NCI-H1694 (cell line): ENCODE data around the gene ALDH9A1.
"Not testable (repeated sequence)": the region's sequence is repeated elsewhere in the genome, so short reads cannot be mapped to it uniquely, and the experiment has no call there.

Experiments used
- DNase-seq: peaks from one replicate; lab custom pipeline; 2025; lab: John Stamatoyannopoulos, UW

Gene ALDH9A1

DNA sequence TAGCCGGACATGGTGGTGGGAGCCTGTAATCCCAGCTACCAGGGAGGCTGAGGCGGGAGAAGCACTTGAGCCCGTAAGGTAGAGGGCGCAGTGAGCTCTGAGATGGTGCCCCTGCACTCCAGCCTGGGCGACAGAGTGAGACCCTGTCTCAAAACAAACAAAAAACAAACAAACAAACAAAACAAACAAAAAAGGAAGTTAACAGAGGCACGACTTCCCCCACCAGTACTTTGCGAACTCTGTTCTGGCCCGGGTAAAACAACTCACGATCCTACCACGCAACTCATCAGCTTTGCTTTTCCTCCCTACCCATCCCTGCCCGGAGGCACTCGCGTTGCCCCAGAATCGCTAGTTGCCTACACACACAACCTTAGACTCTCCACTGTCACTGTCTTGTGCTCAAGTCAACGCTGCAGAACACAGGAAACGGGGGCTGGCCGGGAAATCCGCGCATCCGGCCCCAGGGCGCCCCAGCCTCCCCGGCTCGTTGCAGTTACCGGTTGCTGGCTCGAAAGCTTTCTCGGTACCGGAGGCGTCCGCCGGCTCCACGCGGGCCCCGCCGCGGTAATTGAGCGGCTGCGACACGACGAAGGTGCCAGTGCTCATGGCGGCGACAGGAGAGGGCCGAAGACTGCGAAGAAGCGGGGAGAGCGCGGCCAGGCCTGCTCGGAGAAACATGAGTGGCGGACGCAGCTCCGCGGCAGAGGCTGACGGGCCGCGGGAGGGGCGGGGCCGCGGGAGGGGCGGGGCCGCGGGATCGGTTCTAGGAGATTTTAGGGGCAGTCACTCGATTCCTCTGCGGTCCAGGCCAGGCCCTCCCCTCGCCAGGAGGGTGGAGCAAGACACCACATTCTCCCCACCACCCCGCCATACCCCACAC, at the start of gene ALDH9A1:
Gene ALDH9A1 (minus strand): TSS at position 682 of the 880 bp plus-strand sequence. CDS start 4 bp downstream, at position 678.
- peak; percentile 81 for DNase-seq

DNA sequence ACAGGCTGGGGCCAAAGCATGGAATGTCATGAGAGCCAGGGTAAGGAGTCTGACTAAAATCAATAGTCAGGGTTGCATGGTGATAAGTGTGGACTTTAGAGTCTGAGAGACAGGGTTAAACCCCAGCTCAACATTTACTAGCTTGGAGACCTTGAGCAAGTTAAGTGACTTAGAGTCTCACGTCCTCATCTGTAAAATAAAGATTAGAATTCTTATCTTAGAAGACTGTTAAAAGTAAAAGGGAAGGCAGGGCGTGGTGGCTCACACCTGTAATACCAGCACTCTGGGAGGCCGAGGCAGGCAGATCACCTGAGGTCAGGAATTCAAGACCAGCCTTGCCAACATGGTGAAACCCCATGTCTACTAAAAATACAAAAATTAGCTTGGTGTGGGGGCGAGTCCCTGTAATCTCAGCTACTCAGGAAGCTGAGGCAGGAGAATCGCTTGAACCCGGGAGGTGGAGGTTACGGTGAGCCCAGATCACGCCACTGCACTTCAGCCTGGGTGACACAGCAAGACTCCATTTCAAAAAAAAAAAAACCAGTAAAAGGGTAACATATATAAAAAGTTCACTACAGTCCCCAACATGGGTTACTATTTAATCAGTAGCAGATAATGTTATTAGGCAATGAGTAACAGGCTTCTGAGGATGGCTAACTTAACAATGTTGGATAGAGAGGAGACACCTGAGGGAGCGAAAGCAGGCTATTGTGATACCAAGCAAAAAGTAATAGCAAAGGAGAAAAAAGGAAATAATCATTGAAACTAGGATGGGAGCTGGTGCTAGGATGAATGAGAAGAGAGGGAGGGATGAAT, 49.5 kb upstream of the ALDH9A1 start:
- DNase-seq, result no peak

DNA sequence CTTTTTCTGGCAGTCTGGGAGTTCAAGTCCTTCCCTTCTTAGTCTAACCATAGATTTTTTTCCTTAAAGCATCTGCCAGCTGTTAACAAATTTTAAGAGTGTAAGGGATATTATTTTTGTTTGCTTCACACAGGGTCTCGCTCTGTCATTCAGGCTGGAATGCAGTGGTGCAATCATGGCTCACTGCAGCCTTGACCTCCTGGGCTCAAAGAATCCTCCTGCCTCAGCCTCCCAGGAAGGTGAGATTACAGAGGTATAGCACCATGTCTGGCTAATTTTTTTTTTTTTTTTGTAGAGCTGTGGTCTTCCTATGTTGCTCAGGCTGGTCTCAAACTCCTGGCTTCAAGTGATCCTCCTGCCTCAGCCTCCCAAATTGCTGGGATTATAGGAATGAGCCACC, 46.6 kb upstream of the ALDH9A1 start:
- not testable (repeated sequence) for DNase-seq

DNA sequence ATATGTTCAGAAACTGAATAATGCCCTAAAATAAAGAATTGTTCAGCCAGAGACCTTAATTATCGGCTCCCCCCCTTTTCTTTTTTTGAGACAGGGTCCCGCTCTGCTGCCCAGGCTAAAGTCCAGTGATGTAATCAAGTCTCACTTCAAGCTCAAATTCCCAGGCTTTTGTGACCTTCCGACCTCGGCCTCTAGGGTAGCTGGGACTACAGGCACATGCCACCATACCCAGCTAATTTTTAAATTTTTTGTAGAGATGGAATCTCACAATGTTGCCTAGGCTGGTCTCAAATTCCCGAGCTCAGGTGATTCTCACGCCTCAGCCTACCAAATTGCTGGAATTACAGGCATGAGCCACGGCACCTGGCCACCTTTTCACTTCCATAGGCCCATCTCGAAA, 43.8 kb upstream of the ALDH9A1 start:
- no peak for DNase-seq

DNA sequence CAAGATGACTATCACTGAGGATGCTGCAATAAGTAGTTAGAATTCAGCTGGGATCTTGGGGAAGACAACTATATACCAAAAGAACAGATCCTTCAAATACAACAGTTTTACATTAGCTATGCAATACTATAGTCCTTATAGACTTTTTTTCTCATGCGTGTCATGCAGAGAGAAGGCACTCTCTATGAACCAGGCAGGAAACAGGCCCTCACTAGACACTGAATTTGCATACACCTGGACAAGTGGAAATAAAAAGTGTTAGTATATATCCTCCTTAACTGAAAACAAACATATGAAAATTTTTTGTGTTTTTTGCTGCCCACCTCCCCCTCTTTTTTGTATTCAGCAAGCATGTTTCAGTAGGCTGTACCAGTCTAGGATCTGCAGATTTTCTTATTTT, 40.4 kb upstream of the ALDH9A1 start:
- no peak for DNase-seq

DNA sequence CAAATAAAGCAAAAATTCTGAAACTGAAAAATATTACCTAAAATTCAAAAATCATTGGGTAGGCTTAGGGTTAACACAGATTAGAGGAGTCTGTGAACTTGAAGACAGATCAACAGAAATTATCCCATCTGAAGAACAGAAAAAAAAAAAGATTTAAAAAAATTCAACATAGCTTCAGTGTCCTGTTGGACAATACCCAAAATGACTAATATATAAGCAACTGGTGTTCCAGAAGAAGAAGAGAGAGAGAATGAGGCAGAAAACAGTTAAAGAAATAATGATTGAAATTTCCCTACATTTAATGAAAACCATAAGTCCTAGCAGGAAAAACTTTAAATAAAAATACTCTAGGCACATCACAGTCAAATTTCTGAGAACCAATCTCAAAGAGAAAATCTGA, 38.8 kb upstream of the ALDH9A1 start:
- no peak for DNase-seq

DNA sequence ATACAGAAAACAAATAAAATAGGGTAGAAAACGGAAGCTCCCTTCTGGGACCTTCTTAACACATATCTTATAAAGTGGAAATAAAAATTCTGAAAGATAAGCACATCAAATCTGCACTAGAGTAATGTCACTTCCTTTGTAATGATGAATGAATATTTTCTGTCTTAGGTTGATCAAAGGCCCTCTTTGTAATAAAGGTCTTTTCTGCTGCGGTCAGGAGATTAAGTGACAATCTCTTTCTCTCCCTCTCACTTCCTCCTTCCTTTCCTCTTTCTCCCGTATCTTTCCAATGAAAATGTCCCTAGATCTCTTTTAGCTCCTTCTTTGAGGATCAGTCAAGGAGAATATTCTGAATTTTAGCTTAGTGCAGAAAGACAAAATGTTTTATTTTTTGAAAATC, 36.5 kb upstream of the ALDH9A1 start:
- no peak for DNase-seq

DNA sequence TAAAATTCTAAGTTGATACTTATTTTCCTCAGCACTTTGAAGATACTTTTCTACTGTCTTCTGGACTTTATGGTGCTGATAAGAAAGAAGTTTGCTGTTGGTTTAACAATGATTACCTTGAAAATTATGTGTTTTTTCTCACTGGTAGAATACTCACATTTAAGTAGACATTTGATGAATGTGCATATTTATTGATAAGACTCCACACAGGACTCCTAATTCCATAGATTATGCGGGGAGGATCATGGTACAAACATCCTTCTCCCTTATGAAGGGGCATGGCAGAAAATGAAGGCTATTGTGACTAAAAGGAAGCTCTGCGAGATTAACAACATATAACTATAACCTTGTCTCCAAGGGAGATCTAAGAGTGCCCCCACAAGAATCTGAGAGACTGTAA, 28.5 kb upstream of the ALDH9A1 start:
- DNase-seq, result no peak

DNA sequence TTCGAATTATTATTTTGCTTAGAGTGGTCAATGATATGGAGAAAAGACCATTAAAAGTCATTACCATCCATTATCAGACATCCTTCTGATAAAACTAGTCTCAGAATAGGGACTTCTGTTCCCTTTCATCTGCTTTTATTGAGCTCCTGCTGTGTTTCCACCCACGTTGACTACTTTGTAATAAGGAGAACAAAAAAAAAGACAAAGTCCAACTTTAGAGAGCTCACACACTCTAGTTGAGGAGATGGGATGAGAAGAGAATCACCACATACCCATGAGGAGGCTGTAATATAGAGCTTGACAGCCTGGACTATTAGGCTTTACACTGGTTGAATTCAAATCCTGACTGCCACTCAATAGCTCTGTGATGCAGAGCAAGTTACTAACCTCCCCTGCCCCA, 27.8 kb upstream of the ALDH9A1 start:
- DNase-seq, result no peak

DNA sequence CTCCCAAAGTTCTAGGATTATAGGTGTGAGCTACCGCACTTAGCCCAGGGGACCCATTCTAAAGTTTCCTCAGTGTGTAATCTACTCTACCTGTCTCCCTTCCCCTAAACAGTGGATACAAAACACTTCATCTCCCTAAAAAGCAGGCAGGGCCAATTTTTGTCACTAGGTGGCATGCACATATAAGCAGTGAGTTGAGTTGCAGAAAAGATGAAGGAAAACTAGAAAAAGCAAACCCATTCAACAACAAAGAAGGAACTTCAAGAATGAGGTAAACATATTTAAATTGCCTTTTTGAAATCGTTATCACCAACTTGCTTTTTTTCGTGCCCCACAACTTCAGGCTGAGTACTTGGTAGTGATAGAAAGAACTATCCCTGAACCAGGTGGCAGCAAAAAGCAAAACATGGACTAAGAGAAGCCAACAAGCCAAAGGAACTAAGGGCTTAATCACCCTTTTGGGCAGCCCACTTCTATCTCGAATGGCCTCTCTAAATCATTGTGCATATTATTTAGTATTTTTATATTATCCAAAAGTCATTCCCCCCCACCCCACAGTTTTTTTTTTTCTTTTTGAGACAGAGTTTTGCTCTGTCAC, 19.7 kb upstream of the ALDH9A1 start:
- DNase-seq, result peak; percentile 39

DNA sequence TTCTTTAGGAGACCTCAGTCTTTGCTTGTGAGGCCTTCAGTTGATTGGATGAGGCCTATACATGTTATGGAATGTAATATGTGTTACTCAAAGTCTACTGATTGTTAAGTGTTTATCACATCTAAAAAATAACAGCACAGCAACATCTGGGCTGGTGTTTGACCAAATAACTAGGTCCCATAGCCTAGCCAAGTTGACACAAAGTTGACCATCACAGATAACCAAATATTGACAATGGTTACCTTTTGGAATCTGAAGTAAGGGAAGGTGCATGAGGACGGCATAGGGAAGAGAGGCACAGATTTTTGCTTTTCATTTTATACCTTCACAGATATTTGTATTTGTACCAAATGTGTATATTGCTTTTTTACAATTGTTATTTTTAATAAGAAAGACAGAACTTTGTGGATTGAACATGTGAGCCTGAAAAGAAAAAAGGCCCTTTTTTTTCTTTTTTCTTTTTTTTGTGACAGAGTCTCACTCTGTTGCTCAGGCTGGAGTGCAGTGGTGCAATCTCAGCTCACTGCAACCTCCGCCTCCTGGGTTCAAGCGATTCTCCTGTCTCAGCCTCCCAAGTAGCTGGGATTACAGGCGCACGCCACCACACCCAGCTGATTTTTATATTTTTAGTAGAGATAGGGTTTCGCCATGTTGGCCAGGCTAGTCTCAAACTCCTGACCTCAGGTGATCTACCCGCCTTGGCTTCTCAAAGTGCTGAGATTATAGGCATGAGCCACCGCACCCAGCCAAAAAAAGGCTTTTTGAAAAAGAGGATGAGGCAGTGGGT, 18.1 kb upstream of the ALDH9A1 start:
- DNase-seq, result not testable (repeated sequence)

DNA sequence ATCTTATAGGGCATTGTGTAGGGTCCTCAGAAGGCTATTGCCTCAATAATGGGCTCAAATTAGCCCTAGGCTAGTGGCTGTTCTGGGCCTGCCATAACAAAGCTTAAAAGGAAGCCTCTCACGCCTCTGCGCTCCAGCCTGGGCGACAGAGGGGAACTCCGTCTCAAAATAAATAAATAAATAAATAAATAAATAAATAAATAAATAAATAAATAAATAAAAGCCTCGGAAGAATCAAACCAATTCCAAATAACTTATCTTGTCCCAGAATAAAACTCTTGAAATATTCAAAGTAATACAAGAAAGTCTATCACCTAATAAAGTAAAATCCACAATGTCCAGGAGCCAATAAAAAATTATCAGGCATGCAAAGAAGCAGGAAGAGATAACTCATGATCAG, 14.4 kb upstream of the ALDH9A1 start:
- DNase-seq, result no peak

DNA sequence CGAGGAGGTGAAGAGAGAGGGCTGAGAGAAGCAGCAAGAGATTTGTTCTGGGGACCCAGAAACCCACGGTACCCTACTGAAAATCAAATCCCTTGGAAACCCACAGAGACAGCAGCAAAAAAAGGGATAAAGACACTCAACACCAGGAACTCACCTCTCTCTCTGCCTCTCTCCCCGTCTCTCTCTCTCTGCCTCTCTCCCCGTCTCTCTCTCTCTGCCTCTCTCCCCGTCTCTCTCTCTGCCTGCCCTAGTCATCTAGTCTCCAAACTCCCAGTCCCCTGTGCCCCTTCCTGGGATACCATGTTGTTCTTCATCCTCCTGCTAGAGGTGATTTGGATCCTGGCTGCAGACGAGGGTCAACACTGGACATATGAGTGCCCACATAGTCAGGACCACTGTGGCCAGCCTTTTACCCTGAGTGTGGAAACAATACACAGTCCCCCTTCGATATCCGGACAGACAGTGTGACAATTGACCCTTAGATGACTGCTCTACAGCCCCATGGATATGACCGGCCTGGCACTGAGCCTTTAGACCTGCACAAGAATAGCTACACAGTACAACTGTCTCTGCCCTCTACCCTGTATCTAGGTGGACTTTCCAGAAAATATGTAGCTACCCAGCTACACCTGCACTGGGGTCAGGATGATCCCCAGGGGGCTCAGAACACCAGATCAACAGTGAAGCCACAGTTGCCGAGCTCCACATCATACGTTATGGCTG, 9.8 kb upstream of the ALDH9A1 start:
- DNase-seq, result no peak

DNA sequence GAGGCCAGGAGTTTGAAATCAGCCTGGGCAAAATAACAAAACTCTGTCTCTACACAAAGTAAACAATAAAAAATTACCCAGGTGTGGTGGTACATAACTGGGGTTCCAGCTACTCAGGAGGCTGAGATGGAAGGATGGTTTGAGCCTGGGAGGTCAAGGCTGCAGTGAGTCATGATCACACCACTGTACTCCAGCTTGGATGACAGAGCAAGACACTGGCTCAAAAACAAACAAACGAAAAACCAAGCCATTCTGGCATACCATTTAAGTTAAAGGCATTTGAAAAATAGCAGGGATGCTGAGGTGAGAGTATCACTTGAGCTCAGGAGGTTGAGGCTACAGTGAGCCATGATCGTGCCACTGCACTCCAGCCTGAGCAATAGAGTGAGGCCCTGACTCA, 5.3 kb upstream of the ALDH9A1 start:
- DNase-seq, result no peak

DNA sequence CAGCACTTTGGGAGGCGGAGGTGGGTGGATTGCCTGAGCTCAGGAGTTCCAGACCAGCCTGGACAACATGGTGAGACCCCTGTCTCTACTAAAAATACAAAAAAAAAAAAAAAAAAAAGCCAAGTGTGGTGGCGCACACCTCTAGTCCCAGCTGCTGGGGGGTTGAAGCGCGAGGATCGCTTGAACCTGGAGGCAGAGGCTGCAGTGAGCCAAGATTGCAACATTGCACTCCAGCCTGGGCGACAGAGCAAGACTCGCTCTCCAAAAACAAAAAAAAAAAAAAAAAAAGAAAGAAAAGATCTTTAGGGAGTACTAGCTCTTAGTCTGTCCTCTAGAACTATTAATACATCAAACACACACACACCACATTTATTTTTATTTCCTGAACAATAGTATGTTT, 3.6 kb upstream of the ALDH9A1 start:
- DNase-seq, result not testable (repeated sequence)

DNA sequence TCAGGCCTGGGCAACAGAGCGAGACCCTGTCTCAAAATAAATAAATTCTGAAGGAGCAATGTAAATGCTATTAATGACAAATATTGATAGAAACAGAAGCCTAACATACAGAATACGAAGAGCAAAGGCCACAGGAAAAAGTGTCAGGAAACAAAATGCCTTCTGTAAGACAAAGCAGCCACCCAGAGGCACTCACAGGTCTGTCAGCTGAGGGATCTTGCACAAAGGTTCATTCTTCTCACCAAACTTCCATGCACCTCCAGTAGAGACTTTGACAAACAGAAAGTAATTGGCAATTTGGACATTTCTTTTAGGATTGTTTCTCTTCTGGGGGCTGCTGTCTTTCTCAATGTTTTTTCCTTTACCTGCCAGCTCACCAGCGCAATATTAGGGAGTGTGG, 1.2 kb upstream of the ALDH9A1 start:
- no peak for DNase-seq

DNA sequence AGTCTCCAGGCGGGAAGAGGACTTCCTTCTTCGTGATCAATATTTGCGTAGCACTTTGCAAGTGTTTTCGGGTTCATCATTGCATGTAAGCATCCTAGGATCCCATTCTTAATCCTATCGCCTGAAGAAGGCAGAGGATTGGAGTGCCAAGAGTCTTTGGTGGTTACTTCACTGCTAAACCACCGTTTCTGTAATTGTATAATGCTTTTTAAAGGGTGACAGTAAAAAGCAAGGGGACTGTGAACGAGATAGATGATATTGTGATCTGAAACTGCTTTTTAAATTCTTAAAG, 345 bp upstream of the ALDH9A1 start:
- DNase-seq, result no peak

DNA sequence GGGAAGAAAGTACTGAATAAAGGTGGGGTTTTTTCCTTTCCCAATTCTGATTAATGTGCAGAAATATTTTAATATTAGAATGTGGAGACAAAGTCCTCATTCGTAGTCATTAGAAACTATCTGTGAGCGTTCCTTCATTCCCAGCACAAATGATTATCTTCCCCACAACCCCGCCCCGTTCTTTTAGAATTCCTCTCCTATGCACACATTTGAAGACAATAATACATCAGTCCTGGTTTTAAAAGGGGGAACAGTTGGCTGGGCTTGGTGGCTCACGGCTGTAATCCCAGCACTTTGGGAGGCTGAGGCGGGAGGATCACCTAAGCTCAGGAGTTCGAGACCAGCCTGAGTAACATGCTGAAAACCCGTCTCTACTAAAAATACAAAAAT, 876 bp downstream of the ALDH9A1 start:
- no peak for DNase-seq

DNA sequence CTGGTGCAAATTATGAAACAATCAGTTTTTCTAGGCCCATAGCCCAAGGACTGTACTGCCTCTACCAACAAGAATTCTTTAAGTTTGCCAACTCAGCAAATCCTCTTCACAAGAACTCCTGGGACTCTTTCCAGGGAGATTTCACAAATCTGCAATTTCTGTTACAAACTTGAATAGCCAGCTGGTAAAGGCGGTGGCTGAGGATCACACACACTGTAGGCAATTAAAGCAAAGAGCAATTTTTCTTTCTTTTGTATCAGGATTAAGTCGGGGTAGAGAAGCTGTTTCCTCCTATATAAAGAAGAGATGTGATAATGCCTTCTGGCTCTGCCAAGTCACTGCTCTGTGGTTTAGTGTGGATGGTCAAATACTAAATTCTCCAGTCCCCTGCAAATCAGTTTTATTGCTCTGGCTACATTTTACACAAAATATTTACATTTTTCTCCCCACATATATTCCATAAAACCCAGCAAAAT, 1.7 kb downstream of the ALDH9A1 start:
- DNase-seq, result no peak

DNA sequence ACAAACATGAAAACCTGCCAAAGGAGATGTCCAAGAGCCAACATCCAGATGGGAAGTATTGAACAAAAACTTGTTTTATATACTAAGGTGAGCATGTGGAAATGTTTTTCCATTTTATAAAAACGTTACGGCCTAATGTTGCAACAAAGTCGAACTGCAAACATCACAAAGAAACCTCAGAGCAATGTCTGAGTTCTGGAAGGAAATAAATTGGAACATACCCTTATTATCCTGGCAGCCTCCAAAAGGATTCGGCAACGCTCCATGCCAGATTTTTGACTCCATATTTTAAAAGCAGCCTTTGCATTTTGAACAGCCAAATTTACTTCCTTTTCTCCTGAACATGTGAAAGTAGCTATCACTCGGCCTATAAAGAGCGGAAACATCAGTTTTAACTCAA, 3.3 kb downstream of the ALDH9A1 start:
- DNase-seq, result no peak

DNA sequence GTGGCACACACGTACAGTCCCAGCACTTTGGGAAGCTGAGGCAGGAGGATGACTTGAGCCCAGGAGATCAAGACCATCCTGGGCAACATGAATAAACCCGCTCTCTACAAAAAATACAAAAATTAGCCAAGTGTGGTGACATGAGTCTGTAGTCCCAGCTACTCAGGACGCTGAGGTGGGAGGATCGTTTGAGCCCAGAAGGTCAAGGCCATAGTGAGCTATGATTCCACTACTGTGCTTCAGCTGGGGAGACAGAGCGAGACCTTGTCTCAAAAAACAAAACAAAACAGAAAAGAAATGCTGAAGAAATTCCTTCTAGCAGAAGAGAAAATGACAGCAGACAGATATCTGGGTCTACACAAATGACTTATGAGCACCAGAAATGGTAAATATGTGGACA, 10.3 kb downstream of the ALDH9A1 start:
- no peak for DNase-seq
